ENCODE data around the gene HSH2D.

GRCh38 chr19:16160445-16160942, 17.0 kb downstream of the HSH2D start:
- TF ChIP-seq CTCF (IDR thresholded peaks at IDR 0.05) (no peak), POLR2A (IDR thresholded peaks at IDR 0.05; ENCODE audit: low read depth) (no peak), EP300 (IDR thresholded peaks at IDR 0.05) (no peak), POLR2AphosphoS5 (IDR thresholded peaks at IDR 0.05) (no peak)
